Daoy (cell line): ENCODE measurements around the gene IST1. TPM values are rescaled to one million over a fixed set of nuclear protein-coding genes. Genes with fewer than 3 reads are reported as not detected.
"Not testable (repeated sequence)": the region's sequence is repeated elsewhere in the genome, so short reads cannot be mapped to it uniquely, and the experiment has no call there.

Experiments
- DNase-seq: peaks from one replicate; pipeline ENCODE4 v3.0.0-alpha.2; 2015; ENCODE audit warnings: low read depth
- total RNA-seq: library from RNA; depleted of rRNA; stranded (reverse); fragments of >200 nt; shearing (Covaris generic); gene quantifications from 2 replicates; pipeline ENCODE4 v1.2.3, GENCODE V29; 2014

Gene IST1
- total RNA-seq, 1 experiment from 2014 or later: 178 TPM

GRCh38 chr16:71882505-71883167, 12.7 kb upstream of the IST1 start:
- DNase-seq: peak; percentile 61

- DNase-seq: peak; percentile 12
Measured at GRCh38 chr16:71883168-71883848, 12.0 kb upstream of the IST1 start.

GRCh38 chr16:71883849-71884638, 11.3 kb upstream of the IST1 start, which contains the start of gene ZNF821:
Gene ZNF821 (minus strand): TSS chr16:71884182. CDS start chr16:71879946, 4,236 bp downstream.
- DNase-seq: peak; percentile 76

GRCh38 chr16:71885261-71885650, 10.1 kb upstream of the IST1 start:
- DNase-seq: no peak

- no peak for DNase-seq
Measured at GRCh38 chr16:71889147-71889546, 6.2 kb upstream of the IST1 start.

GRCh38 chr16:71893888-71894228, 1.5 kb upstream of the IST1 start:
- no peak for DNase-seq

- DNase-seq: peak; percentile 58
Measured at GRCh38 chr16:71894229-71894920, 956 bp upstream of the IST1 start.

GRCh38 chr16:71895679-71896365, 491 bp downstream of the IST1 start:
- DNase-seq: peak; percentile 20

- no peak for DNase-seq
Measured at GRCh38 chr16:71896764-71897368, 1.5 kb downstream of the IST1 start.

- DNase-seq: no peak
Measured at GRCh38 chr16:71899171-71899570, 3.8 kb downstream of the IST1 start.

GRCh38 chr16:71902656-71903365, 7.5 kb downstream of the IST1 start:
- DNase-seq: no peak

GRCh38 chr16:71903608-71904007, 8.3 kb downstream of the IST1 start:
- no peak for DNase-seq

GRCh38 chr16:71904239-71904638, 8.9 kb downstream of the IST1 start:
- DNase-seq: no peak

- DNase-seq: not testable (repeated sequence)
Measured at GRCh38 chr16:71905765-71906164, 10.4 kb downstream of the IST1 start.

GRCh38 chr16:71911121-71911520, 15.8 kb downstream of the IST1 start:
- no peak for DNase-seq

GRCh38 chr16:71912534-71913275, 17.4 kb downstream of the IST1 start:
- no peak for DNase-seq

- DNase-seq: no peak
Measured at GRCh38 chr16:71914802-71915201, 19.5 kb downstream of the IST1 start.

- no peak for DNase-seq
Measured at GRCh38 chr16:71915350-71915749, 20.0 kb downstream of the IST1 start.

GRCh38 chr16:71916397-71916920, 21.1 kb downstream of the IST1 start:
- DNase-seq: no peak
